CD8-positive, alpha-beta memory T cell (primary cell): ENCODE results near the gene DUSP15. TPM values are rescaled to one million over a fixed set of nuclear protein-coding genes. Genes with fewer than 3 reads are reported as not detected.

ENCODE experiments used
- CTCF ChIA-PET: fragments of 350-600 bp; sonication (Branson Sonifier 250); formaldehyde crosslinking; loops from one replicate; lab custom pipeline; 2021; ENCODE audit warnings: antibody characterized with exemption; lab: Charles Lee
- POLR2A ChIA-PET: fragments of 350-600 bp; sonication (Branson Sonifier 250); formaldehyde crosslinking; loops from one replicate; lab custom pipeline; 2021; ENCODE audit warnings: antibody characterized with exemption; lab: Charles Lee
- DNase-seq, 5 donors: peaks; one replicate each; pipeline versions ENCODE4 v3.0.0 to v3.0.0-alpha.2; 2020 to 2022; ENCODE audit warnings: mixed read lengths in 1 of 5
- H3K27ac ChIP-seq: one replicate; pipeline ENCODE4 v1.7.0; 2013; ENCODE audit warnings: low read depth, mild to moderate bottlenecking, low read length, moderate library complexity
- H3K27me3 ChIP-seq: 2 replicates; pipeline ENCODE4 v1.7.0; 2013; ENCODE audit warnings: low read length, mild to moderate bottlenecking; ENCODE audit not compliant: insufficient read depth, poor library complexity, severe bottlenecking
- H3K36me3 ChIP-seq: 2 replicates; pipeline ENCODE4 v1.7.0; 2013; ENCODE audit warnings: mild to moderate bottlenecking, low read length, moderate library complexity; ENCODE audit not compliant: insufficient read depth
- H3K4me1 ChIP-seq: 2 replicates; pipeline ENCODE4 v1.7.0; 2013; ENCODE audit warnings: mild to moderate bottlenecking, low read length, moderate library complexity; ENCODE audit not compliant: insufficient read depth
- H3K4me3 ChIP-seq: 2 replicates; pipeline ENCODE4 v1.7.0; 2013; ENCODE audit warnings: mild to moderate bottlenecking, low read length
- H3K9me3 ChIP-seq: 2 replicates; pipeline ENCODE4 v1.7.0; 2013; ENCODE audit warnings: mild to moderate bottlenecking, low read length
- H3K27ac Mint-ChIP-seq, 8 donors: one replicate each; pipeline ENCODE4 v1.8.0; 2020 to 2021; ENCODE audit warnings: mixed read lengths in 8 of 8, mild to moderate bottlenecking in 6 of 8, inconsistent platforms in 3 of 8, moderate library complexity in 3 of 8
- H3K27me3 Mint-ChIP-seq, 2 donors: one replicate each; pipeline ENCODE4 v1.8.0; 2020 to 2021; ENCODE audit warnings: mixed read lengths in 2 of 2, mild to moderate bottlenecking in 1 of 2, moderate library complexity in 1 of 2
- H3K36me3 Mint-ChIP-seq, 3 donors: one replicate each; pipeline ENCODE4 v1.8.0; 2020 to 2021; ENCODE audit warnings: mixed read lengths in 3 of 3, inconsistent platforms in 1 of 3, mild to moderate bottlenecking in 1 of 3
- H3K4me1 Mint-ChIP-seq, 3 donors: one replicate each; pipeline ENCODE4 v1.8.0; 2020 to 2021; ENCODE audit warnings: mixed read lengths in 3 of 3, inconsistent platforms in 1 of 3, mild to moderate bottlenecking in 1 of 3
- H3K4me3 Mint-ChIP-seq, 7 donors: one replicate each; pipeline ENCODE4 v1.8.0; 2020 to 2021; ENCODE audit warnings: mixed read lengths in 7 of 7, mild to moderate bottlenecking in 6 of 7, moderate library complexity in 4 of 7, inconsistent platforms in 2 of 7
- H3K9me3 Mint-ChIP-seq, 5 donors: one replicate each; pipeline ENCODE4 v1.8.0; 2020 to 2022; ENCODE audit warnings: mixed read lengths in 5 of 5, mild to moderate bottlenecking in 3 of 5, moderate library complexity in 2 of 5, inconsistent platforms in 1 of 5
- polyA plus RNA-seq: library from polyadenylated mRNA; unstranded; fragments of 300-500 nt; fragmentation: Illumina TruSeq; gene quantifications from one replicate; pipeline ENCODE4 v1.2.3, GENCODE V29; 2021
- total RNA-seq, 2 experiments: library from RNA; stranded (reverse); gene quantifications; one replicate each; pipeline ENCODE4 v1.2.3, GENCODE V29; 2021

Gene DUSP15
- total and polyA plus RNA-seq, 3 experiments from 2014 or later = not detected

- Mint-ChIP-seq H3K27ac (no peak overlapping the region), H3K27me3 (no peaks in the 10 kb centered on the region), H3K4me3 (no peak overlapping the region), H3K9me3 (no peaks in the 10 kb centered on the region), H3K4me1 (peaks cover 7 to 10% (median 7%) of the 10 kb centered on the region in 3 donors), H3K36me3 (no peaks in the 10 kb centered on the region)
- DNase-seq = no peak
- no peaks in the 10 kb centered on the region for H3K36me3 ChIP-seq
- no peak overlapping the region for H3K4me3 ChIP-seq
- ChIA-PET CTCF (interaction anchor here (1.1 to 6.2 kb wide), 3 partner anchors 8 to 14 kb away, joined by 4 to 30 read pairs (median 6); no protein-coding TSS in a partner anchor), POLR2A (no interaction called here)
- H3K27me3 ChIP-seq = no peaks in the 10 kb centered on the region
- H3K27ac ChIP-seq = no peak overlapping the region
- peaks cover 9% of the 10 kb centered on the region for H3K4me1 ChIP-seq
- no peaks in the 10 kb centered on the region for H3K9me3 ChIP-seq
Observed at GRCh38 chr20:31838646-31839292, 31.6 kb downstream of the DUSP15 start.

GRCh38 chr20:31837896-31838397 lies 32.4 kb downstream of the DUSP15 start:
- Histone ChIP-seq H3K36me3 (no peaks in the 10 kb centered on the region), H3K4me3 (no peak overlapping the region), H3K27me3 (no peaks in the 10 kb centered on the region), H3K4me1 (peaks cover 9% of the 10 kb centered on the region), H3K27ac (no peak overlapping the region), H3K9me3 (no peaks in the 10 kb centered on the region)
- Mint-ChIP-seq H3K9me3 (no peaks in the 10 kb centered on the region), H3K27me3 (no peaks in the 10 kb centered on the region), H3K36me3 (no peaks in the 10 kb centered on the region), H3K4me1 (peaks cover 7 to 11% (median 10%) of the 10 kb centered on the region in 3 donors), H3K27ac (no peak overlapping the region), H3K4me3 (no peak overlapping the region)
- no peak for DNase-seq
- CTCF ChIA-PET = interaction anchor here (0.6 to 6.2 kb wide), 4 partner anchors 9 to 16 kb away, joined by 3 to 30 read pairs (median 6); no protein-coding TSS in a partner anchor
- POLR2A ChIA-PET = no interaction called here

GRCh38 chr20:31836853-31837608 lies 33.3 kb downstream of the DUSP15 start:
- CTCF ChIA-PET = interaction anchor here (1.1 to 6.2 kb wide), 3 partner anchors 10 to 15 kb away, joined by 3 to 30 read pairs (median 7); no protein-coding TSS in a partner anchor
- H3K27ac Mint-ChIP-seq = no peak overlapping the region
- no peaks in the 10 kb centered on the region for H3K36me3 ChIP-seq
- H3K9me3 ChIP-seq = no peaks in the 10 kb centered on the region
- no peak overlapping the region for H3K4me3 Mint-ChIP-seq
- H3K4me1 Mint-ChIP-seq = peaks cover 7 to 11% (median 10%) of the 10 kb centered on the region in 3 donors
- no peaks in the 10 kb centered on the region for H3K9me3 Mint-ChIP-seq
- no peaks in the 10 kb centered on the region for H3K27me3 ChIP-seq
- H3K27me3 Mint-ChIP-seq = no peaks in the 10 kb centered on the region
- peaks cover 9% of the 10 kb centered on the region for H3K4me1 ChIP-seq
- no peak overlapping the region for H3K4me3 ChIP-seq
- no peak overlapping the region for H3K27ac ChIP-seq
- no peak for DNase-seq
- POLR2A ChIA-PET = interaction anchor here (0.6 kb wide), 1 partner anchor 43 kb away, joined by 5 read pairs; no protein-coding TSS in a partner anchor
- no peaks in the 10 kb centered on the region for H3K36me3 Mint-ChIP-seq

- Histone ChIP-seq H3K9me3 (no peaks in the 10 kb centered on the region), H3K27me3 (no peaks in the 10 kb centered on the region), H3K27ac (no peak overlapping the region), H3K36me3 (no peaks in the 10 kb centered on the region), H3K4me3 (no peak overlapping the region), H3K4me1 (peaks cover 9% of the 10 kb centered on the region)
- Mint-ChIP-seq H3K36me3 (no peaks in the 10 kb centered on the region), H3K27me3 (no peaks in the 10 kb centered on the region), H3K4me3 (peak overlapping the region in 1 of 7 donors; percentile 44), H3K27ac (peak overlapping the region in 1 of 8 donors; percentile 84), H3K4me1 (peaks cover 7 to 11% (median 10%) of the 10 kb centered on the region in 3 donors), H3K9me3 (no peaks in the 10 kb centered on the region)
- ChIA-PET POLR2A (no interaction called here), CTCF (interaction anchor here (1.1 to 6.2 kb wide), 3 partner anchors 11 to 14 kb away, joined by 3 to 30 read pairs (median 7); no protein-coding TSS in a partner anchor)
- DNase-seq = no peak
Observed at GRCh38 chr20:31835977-31836852, 34.1 kb downstream of the DUSP15 start.

GRCh38 chr20:31835554-31835953 lies 34.8 kb downstream of the DUSP15 start:
- H3K27me3 ChIP-seq = no peaks in the 10 kb centered on the region
- no peak for DNase-seq
- no peak overlapping the region for H3K27ac ChIP-seq
- peaks cover 9% of the 10 kb centered on the region for H3K4me1 ChIP-seq
- Mint-ChIP-seq H3K9me3 (no peaks in the 10 kb centered on the region), H3K4me3 (no peak overlapping the region), H3K27ac (peak overlapping the region in 1 of 8 donors; percentile 19), H3K4me1 (peaks cover 7 to 11% (median 10%) of the 10 kb centered on the region in 3 donors), H3K27me3 (no peaks in the 10 kb centered on the region), H3K36me3 (no peaks in the 10 kb centered on the region)
- no peaks in the 10 kb centered on the region for H3K36me3 ChIP-seq
- H3K9me3 ChIP-seq = no peaks in the 10 kb centered on the region
- ChIA-PET POLR2A (no interaction called here), CTCF (interaction anchor here (1.1 to 6.2 kb wide), 2 partner anchors 12 kb away, joined by 3 to 30 read pairs; no protein-coding TSS in a partner anchor)
- no peak overlapping the region for H3K4me3 ChIP-seq

GRCh38 chr20:31833931-31834521 lies 36.3 kb downstream of the DUSP15 start:
- no peaks in the 10 kb centered on the region for H3K36me3 Mint-ChIP-seq
- Histone ChIP-seq H3K36me3 (no peaks in the 10 kb centered on the region), H3K27ac (no peak overlapping the region), H3K4me3 (no peak overlapping the region), H3K4me1 (peaks cover 9% of the 10 kb centered on the region), H3K9me3 (no peaks in the 10 kb centered on the region), H3K27me3 (no peaks in the 10 kb centered on the region)
- ChIA-PET CTCF (interaction anchor here (1.9 to 6.2 kb wide), 2 partner anchors 12 to 13 kb away, joined by 9 to 30 read pairs; no protein-coding TSS in a partner anchor), POLR2A (no interaction called here)
- no peak overlapping the region for H3K4me3 Mint-ChIP-seq
- no peaks in the 10 kb centered on the region for H3K9me3 Mint-ChIP-seq
- no peak for DNase-seq
- H3K27me3 Mint-ChIP-seq = no peaks in the 10 kb centered on the region
- H3K4me1 Mint-ChIP-seq = peaks cover 7 to 11% (median 10%) of the 10 kb centered on the region in 3 donors
- peak overlapping the region in 1 of 8 donors; percentile 60 for H3K27ac Mint-ChIP-seq
